GM21717 (cell line): ENCODE data around the gene PRDM16.

Source experiments
- ATAC-seq: cut with Tn5 transposase; IDR thresholded peaks from one replicate; pipeline ENCODE4 v1.9.1; 2021; ENCODE audit warnings: mild to moderate bottlenecking, moderate library complexity; ENCODE audit not compliant: unreplicated experiment

The PRDM16 gene

GRCh38 chr1:3120140-3120539 is 51.1 kb downstream of the PRDM16 start:
- ATAC-seq, result no peak

GRCh38 chr1:3120994-3121393 is 52.0 kb downstream of the PRDM16 start:
- ATAC-seq, result no peak

GRCh38 chr1:3121401-3122210 is 52.6 kb downstream of the PRDM16 start:
- no peak for ATAC-seq

GRCh38 chr1:3122311-3122710 is 53.3 kb downstream of the PRDM16 start:
- ATAC-seq, result no peak

GRCh38 chr1:3124246-3124645 is 55.2 kb downstream of the PRDM16 start:
- no peak for ATAC-seq

- ATAC-seq, result no peak
Observed at GRCh38 chr1:3125078-3125477, 56.1 kb downstream of the PRDM16 start.

GRCh38 chr1:3125546-3126368 is 56.8 kb downstream of the PRDM16 start:
- ATAC-seq, result no peak

GRCh38 chr1:3126756-3127678 is 58.0 kb downstream of the PRDM16 start:
- ATAC-seq, result no peak

- no peak for ATAC-seq
Observed at GRCh38 chr1:3127738-3128137, 58.7 kb downstream of the PRDM16 start.

GRCh38 chr1:3128431-3129132 is 59.6 kb downstream of the PRDM16 start:
- ATAC-seq, result no peak

- no peak for ATAC-seq
Observed at GRCh38 chr1:3129133-3129490, 60.1 kb downstream of the PRDM16 start.

GRCh38 chr1:3130268-3130667 is 61.3 kb downstream of the PRDM16 start:
- no peak for ATAC-seq

- ATAC-seq, result no peak
Observed at GRCh38 chr1:3132660-3133059, 63.7 kb downstream of the PRDM16 start.

GRCh38 chr1:3133686-3134085 is 64.7 kb downstream of the PRDM16 start:
- no peak for ATAC-seq

- no peak for ATAC-seq
Observed at GRCh38 chr1:3134381-3135072, 65.5 kb downstream of the PRDM16 start.

- ATAC-seq, result no peak
Observed at GRCh38 chr1:3135073-3135702, 66.2 kb downstream of the PRDM16 start.

- ATAC-seq, result no peak
Observed at GRCh38 chr1:3135744-3136455, 66.9 kb downstream of the PRDM16 start.

- ATAC-seq, result no peak
Observed at GRCh38 chr1:3136532-3136931, 67.5 kb downstream of the PRDM16 start.
